GM10248 (cell line): ENCODE measurements around the gene SPTBN2.

Source experiments
- CTCF ChIA-PET: fragments of 300-600 bp; sonication (Branson Sonifier 250); formaldehyde crosslinking; extraction: SDS; loops from one replicate; lab custom pipeline; 2021; ENCODE audit warnings: antibody characterized with exemption; lab: Yijun Ruan, JAX
- POLR2A ChIA-PET: fragments of 350-650 bp; sonication (Branson Sonifier 250); formaldehyde crosslinking; extraction: SDS; loops from one replicate; lab custom pipeline; 2020; ENCODE audit warnings: antibody characterized with exemption; lab: Yijun Ruan, JAX
- DNase-seq: peaks from one replicate; pipeline ENCODE4 v3.0.0; 2012; ENCODE audit errors: extremely low spot score
- CTCF ChIP-seq: IDR thresholded peaks from 2 replicates; pipeline ENCODE4 v1.5.1; 2012; ENCODE audit warnings: mild to moderate bottlenecking, low read depth; ENCODE audit errors: extremely low read depth, missing control alignments, control extremely low read depth

The SPTBN2 gene

GRCh38 chr11:66676282-66676919 lies 52.6 kb downstream of the SPTBN2 start:
- TF ChIP-seq CTCF = no peak
- ChIA-PET CTCF (interaction anchor here (1.1 to 4.8 kb wide), 14 partner anchors 8 to 287 kb away, joined by 3 to 103 read pairs (median 11); partner anchors contain the start of genes CCDC87, CCS, CTSF and MRPL11), POLR2A (interaction anchor here (0.9 to 2.2 kb wide), 2 partner anchors 38 to 131 kb away, joined by 4 to 12 read pairs; partner anchors contain the start of genes RBM4 and ZDHHC24)
- DNase-seq = no peak

DNA sequence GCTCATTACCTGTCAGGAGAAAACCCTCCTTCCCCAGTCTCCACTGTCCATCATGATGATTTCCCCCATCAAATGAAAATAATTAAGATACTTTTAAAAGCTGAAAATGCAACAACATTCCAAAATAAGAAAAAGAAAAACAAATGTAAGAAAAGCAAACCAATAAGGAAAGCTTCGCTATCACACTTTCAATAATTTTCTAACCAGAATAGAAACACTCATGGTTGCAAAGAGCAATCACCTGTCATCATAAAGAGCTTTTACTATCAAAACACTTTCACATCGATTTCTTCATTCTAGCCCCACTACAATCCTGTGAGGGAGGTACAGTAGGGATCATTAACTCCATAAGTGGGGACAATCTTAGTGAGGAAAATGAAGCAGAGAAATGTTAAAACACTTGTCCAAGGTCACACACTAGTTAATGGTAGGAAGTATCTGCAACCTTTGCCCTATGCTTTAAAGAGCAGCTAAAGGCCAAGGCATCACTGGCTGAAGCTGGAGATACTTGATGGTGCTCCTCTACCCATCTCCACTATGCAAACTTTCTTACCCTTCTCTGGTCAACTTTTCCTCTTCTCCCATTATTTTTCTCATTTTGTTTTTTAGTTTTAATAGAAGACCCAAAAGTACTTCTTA lies 53.9 kb downstream of the SPTBN2 start:
- CTCF ChIA-PET = interaction anchor here (0.7 to 1.7 kb wide), 5 partner anchors 14 to 261 kb away, joined by 3 to 4 read pairs (median 3); partner anchors contain the start of genes BBS1 and ZDHHC24
- DNase-seq = no peak
- POLR2A ChIA-PET = interaction anchor here (0.5 kb wide), 1 partner anchor 56 kb away, joined by 3 read pairs; no protein-coding TSS in a partner anchor
- TF ChIP-seq CTCF = no peak

- ChIA-PET CTCF (no interaction called here), POLR2A (no interaction called here)
- DNase-seq = no peak
- no peak for TF ChIP-seq CTCF
Observed at GRCh38 chr11:66670816-66671215, 58.2 kb downstream of the SPTBN2 start.

GRCh38 chr11:66665369-66665768 lies 63.6 kb downstream of the SPTBN2 start:
- TF ChIP-seq CTCF = no peak
- POLR2A ChIA-PET = no interaction called here
- CTCF ChIA-PET = interaction anchor here (3.3 kb wide), 1 partner anchor 13 kb away, joined by 20 read pairs; the partner anchor contains the start of gene RBM4B
- DNase-seq = no peak

DNA sequence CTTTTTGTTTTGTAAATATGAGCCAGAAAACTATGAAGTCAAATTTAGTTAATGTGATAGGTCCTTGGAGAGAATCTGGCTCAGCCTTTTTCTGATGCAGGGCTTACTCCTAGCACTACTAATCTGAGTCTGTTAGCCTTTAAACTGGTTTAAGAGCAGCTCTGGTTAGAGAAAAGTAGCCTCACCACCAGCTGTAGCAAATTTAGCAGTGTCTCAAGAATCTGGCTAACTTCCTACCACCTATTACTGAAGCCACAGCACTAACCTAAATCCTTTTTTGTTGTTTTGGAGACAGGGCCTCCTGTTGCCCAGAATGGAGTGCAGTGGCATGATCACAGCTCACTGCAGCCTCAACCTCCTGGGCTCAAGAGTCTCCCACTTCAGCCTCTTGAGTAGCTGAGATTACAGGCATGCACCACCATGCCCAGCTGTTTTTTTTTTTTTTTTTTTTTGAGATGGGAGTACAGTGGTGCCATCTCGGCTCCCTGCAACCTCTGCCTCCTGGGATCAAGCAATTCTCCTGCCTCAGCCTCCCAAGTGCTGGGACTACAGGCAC lies 65.2 kb downstream of the SPTBN2 start:
- DNase-seq = no peak
- TF ChIP-seq CTCF = no peak
- ChIA-PET CTCF (interaction anchor here (0.8 to 3.3 kb wide), 5 partner anchors 9 to 225 kb away, joined by 3 to 20 read pairs (median 3); partner anchors contain the start of genes MRPL11 and RBM4B), POLR2A (interaction anchor here (0.7 to 1.2 kb wide), 2 partner anchors 9 to 179 kb away, joined by 4 to 6 read pairs; partner anchors contain the start of gene RCE1)

DNA sequence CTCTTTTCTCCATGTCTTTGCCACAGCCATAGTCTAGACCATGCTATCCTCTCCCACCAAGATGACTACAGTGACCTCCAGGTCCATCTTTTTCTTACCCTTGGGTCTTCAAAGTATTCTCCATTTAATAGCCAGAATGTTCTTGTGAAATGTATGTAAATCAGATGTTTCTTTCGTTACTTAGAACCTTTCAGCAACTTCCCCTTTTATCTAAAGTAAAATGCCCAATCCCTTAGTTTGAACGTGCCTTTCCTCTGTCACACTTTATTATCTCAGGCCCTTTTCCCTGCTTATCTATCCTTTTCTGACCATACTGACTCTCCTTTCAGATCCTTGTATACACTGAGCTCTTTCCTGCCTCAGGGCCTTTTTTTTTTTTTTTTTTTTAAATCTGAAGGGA lies 69.3 kb downstream of the SPTBN2 start:
- POLR2A ChIA-PET = interaction anchor here (0.6 to 1.9 kb wide), 2 partner anchors 18 to 67 kb away, joined by 3 to 6 read pairs; partner anchors contain the start of genes CCDC87 and RBM4B
- no peak for TF ChIP-seq CTCF
- CTCF ChIA-PET = interaction anchor here (0.6 to 3.7 kb wide), 4 partner anchors 10 to 251 kb away, joined by 3 to 27 read pairs (median 4); partner anchors contain the start of gene RBM4B
- DNase-seq = no peak
